Measurements from ENCODE around the gene PLXNA4. TPM values are rescaled to one million over a fixed set of nuclear protein-coding genes. Genes with fewer than 3 reads are reported as not detected.

Gene PLXNA4
- total and polyA plus RNA-seq, 7 experiments from 2014 or later: 0.05 to 31.6 (median 1.1) TPM

DNA sequence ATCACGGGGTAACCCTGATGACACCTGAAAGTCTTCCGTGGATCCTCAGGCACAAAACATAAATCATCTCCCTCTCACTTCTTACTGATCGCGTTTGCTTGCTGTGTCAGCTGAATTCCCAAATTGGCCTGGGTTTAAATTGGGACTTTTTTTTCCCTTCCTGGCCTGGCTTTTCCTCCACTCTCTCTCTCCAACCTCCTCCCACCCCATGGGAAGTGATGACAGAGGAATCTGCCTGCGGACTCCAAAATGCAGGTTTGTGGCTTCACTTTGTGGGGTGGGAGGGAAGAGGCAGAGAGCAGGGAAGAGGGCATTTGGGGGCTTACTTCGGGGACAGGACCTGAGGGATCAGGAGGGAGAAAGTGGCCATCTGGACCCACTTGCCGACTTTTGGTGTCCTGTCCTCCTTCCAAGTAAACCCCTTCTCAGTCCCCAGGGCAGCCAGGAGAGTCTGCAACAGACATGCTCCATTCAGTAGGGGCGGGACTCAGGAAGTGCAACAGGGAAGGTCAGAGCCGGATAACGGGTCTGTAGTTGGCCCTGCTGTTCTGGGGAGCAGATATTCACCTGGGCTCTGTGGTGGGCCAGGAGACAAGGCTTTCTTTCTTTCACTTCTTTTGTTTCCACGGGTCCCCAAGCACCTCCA, 172.7 kb downstream of the PLXNA4 start:
- Mint-ChIP-seq H3K36me3 (peaks cover 0 to 14% (median 5%) of the 10 kb centered on the region in 5 donors), H3K4me1 (peaks cover 0 to 17% (median 0%) of the 10 kb centered on the region in 7 donors), H3K27me3 (peaks cover 0 to 5% (median 0%) of the 10 kb centered on the region in 5 donors), H3K4me3 (no peak overlapping the region), H3K9me3 (peaks cover 0 to 6% (median 2%) of the 10 kb centered on the region in 11 donors), H3K27ac (no peak overlapping the region)
- POLR2A ChIA-PET: no interaction called here
- CTCF ChIA-PET: no interaction called here
- Histone ChIP-seq H3K27me3 (ENCODE audit: control insufficient read depth in 2 of 2, insufficient read depth in 2 of 2, low read length in 2 of 2) (no peaks in the 10 kb centered on the region), H3K27ac (ENCODE audit: low read depth, low read length) (no peak overlapping the region), H3K4me3 (ENCODE audit: low read length) (no peak overlapping the region), H3K4me1 (ENCODE audit: control insufficient read depth in 2 of 2, insufficient read depth in 2 of 2, low read length in 2 of 2) (no peaks in the 10 kb centered on the region), H3K9me3 (ENCODE audit: control insufficient read depth in 2 of 3, low read length in 3 of 3) (no peaks in the 10 kb centered on the region), H3K36me3 (ENCODE audit: control insufficient read depth in 2 of 3, insufficient read depth in 3 of 3, low read length in 3 of 3) (no peaks in the 10 kb centered on the region)
- no peak for DNase-seq
- intact Hi-C loops (cut with micrococcal nuclease): no loop called here
- ATAC-seq: no peak

DNA sequence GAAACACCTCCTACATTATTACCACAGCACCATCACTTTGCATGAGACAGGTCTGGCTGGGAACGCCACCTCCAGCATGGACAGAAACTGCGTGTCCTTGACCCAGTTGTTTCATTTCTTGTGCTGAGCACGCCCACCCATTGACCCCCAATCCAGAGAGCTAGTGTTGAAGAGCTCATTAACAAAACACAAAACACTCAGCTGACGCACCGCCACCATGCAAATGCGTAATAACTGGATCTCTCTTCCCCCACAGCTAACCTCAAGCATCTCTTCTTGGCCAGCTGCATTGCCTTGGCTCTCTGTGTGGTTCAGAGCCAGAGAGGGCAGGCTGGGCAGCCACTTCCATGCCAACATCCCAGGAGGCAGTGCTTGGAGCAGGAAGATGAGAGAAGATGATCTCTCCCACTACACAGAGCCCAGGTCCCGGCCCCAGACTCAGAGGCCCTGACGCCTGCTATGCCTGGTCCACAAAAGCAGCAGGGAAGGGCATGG, 173.5 kb downstream of the PLXNA4 start:
- H3K36me3 Mint-ChIP-seq: peaks cover 0 to 12% (median 5%) of the 10 kb centered on the region in 5 donors

GRCh38 chr7:132402096-132402495, 174.2 kb downstream of the PLXNA4 start:
- H3K4me3 Mint-ChIP-seq: no peak overlapping the region
- peaks cover 0 to 6% (median 2%) of the 10 kb centered on the region in 11 donors for H3K9me3 Mint-ChIP-seq
- ChIA-PET CTCF (interaction anchor here (1.7 to 2.1 kb wide), 2 partner anchors 156 to 185 kb away, joined by 3 to 6 read pairs; no protein-coding TSS in a partner anchor), POLR2A (no interaction called here)
- peaks cover 0 to 17% (median 0%) of the 10 kb centered on the region in 7 donors for H3K4me1 Mint-ChIP-seq
- intact Hi-C loops (cut with micrococcal nuclease): no loop called here
- H3K27me3 ChIP-seq (ENCODE audit: control insufficient read depth in 2 of 2, insufficient read depth in 2 of 2, low read length in 2 of 2): no peaks in the 10 kb centered on the region
- no peak overlapping the region for H3K27ac ChIP-seq (ENCODE audit: low read depth, low read length)
- peaks cover 0 to 12% (median 5%) of the 10 kb centered on the region in 5 donors for H3K36me3 Mint-ChIP-seq
- no peak overlapping the region for H3K27ac Mint-ChIP-seq
- no peak for DNase-seq
- no peak for ATAC-seq
- no peaks in the 10 kb centered on the region for H3K4me1 ChIP-seq (ENCODE audit: control insufficient read depth in 2 of 2, insufficient read depth in 2 of 2, low read length in 2 of 2)
- no peaks in the 10 kb centered on the region for H3K9me3 ChIP-seq (ENCODE audit: control insufficient read depth in 2 of 3, low read length in 3 of 3)
- H3K27me3 Mint-ChIP-seq: peaks cover 0 to 5% (median 0%) of the 10 kb centered on the region in 5 donors
- no peaks in the 10 kb centered on the region for H3K36me3 ChIP-seq (ENCODE audit: control insufficient read depth in 2 of 3, insufficient read depth in 3 of 3, low read length in 3 of 3)
- no peak overlapping the region for H3K4me3 ChIP-seq (ENCODE audit: low read length)

More for the DNA sequence above, 173.5 kb downstream of the PLXNA4 start:
- ATAC-seq (no peak), DNase-seq (no peak)
- no peak overlapping the region for H3K4me3 Mint-ChIP-seq
- peaks cover 0 to 5% (median 0%) of the 10 kb centered on the region in 5 donors for H3K27me3 Mint-ChIP-seq
- peaks cover 0 to 17% (median 0%) of the 10 kb centered on the region in 7 donors for H3K4me1 Mint-ChIP-seq
- no peaks in the 10 kb centered on the region for H3K36me3 ChIP-seq (ENCODE audit: control insufficient read depth in 2 of 3, insufficient read depth in 3 of 3, low read length in 3 of 3)
- no peaks in the 10 kb centered on the region for H3K9me3 ChIP-seq (ENCODE audit: control insufficient read depth in 2 of 3, low read length in 3 of 3)
- intact Hi-C loops (cut with micrococcal nuclease): no loop called here
- H3K9me3 Mint-ChIP-seq: peaks cover 0 to 6% (median 2%) of the 10 kb centered on the region in 11 donors
- no peak overlapping the region for H3K27ac ChIP-seq (ENCODE audit: low read depth, low read length)
- POLR2A ChIA-PET: no interaction called here
- peak overlapping the region in 1 of 9 donors; percentile 59 for H3K27ac Mint-ChIP-seq
- no peaks in the 10 kb centered on the region for H3K4me1 ChIP-seq (ENCODE audit: control insufficient read depth in 2 of 2, insufficient read depth in 2 of 2, low read length in 2 of 2)
- CTCF ChIA-PET: interaction anchor here (1.7 to 2.1 kb wide), 2 partner anchors 155 to 184 kb away, joined by 3 to 6 read pairs; no protein-coding TSS in a partner anchor
- no peak overlapping the region for H3K4me3 ChIP-seq (ENCODE audit: low read length)
- H3K27me3 ChIP-seq (ENCODE audit: control insufficient read depth in 2 of 2, insufficient read depth in 2 of 2, low read length in 2 of 2): no peaks in the 10 kb centered on the region

DNA sequence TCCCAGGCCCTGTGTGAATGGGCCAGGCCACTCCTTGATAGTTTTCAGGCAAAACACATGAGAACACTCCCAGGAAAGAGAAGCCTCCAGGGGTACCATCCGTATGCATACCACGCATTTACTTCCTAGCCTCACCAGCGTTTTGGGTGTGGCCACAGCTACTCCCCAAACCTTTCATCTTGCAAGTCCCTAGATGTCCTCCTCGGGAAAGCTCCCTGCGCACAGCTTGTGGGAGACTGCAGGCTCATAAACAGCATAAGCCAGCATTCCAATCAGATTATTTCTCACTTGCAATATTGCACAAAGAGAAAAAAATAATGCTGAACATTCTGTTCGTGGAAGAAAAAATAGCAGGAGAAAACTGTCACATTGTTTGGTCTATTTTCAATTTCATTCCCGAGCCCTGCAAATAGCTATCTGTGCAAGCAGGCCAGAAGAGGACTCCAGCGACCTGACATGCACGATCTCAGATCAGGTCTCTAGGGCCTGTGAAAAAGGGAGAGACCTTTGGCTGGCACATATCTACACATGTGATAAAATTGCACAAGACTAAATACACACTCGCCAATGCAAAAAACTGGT, 175.6 kb downstream of the PLXNA4 start:
- Mint-ChIP-seq H3K4me3 (no peak overlapping the region), H3K27ac (no peak overlapping the region), H3K36me3 (peaks cover 0 to 15% (median 5%) of the 10 kb centered on the region in 5 donors), H3K9me3 (peaks cover 0 to 6% (median 2%) of the 10 kb centered on the region in 11 donors), H3K4me1 (peaks cover 0 to 20% (median 0%) of the 10 kb centered on the region in 7 donors), H3K27me3 (peaks cover 0 to 8% (median 0%) of the 10 kb centered on the region in 5 donors)
- no peak overlapping the region for H3K27ac ChIP-seq (ENCODE audit: low read depth, low read length)
- no peak overlapping the region for H3K4me3 ChIP-seq (ENCODE audit: low read length)
- H3K36me3 ChIP-seq (ENCODE audit: control insufficient read depth in 2 of 3, insufficient read depth in 3 of 3, low read length in 3 of 3): no peaks in the 10 kb centered on the region
- DNase-seq (no peak), ATAC-seq (no peak)
- H3K9me3 ChIP-seq (ENCODE audit: control insufficient read depth in 2 of 3, low read length in 3 of 3): no peaks in the 10 kb centered on the region
- ChIA-PET CTCF (interaction anchor here (2.2 kb wide), 1 partner anchor 180 kb away, joined by 7 read pairs; no protein-coding TSS in a partner anchor), POLR2A (no interaction called here)
- H3K27me3 ChIP-seq (ENCODE audit: control insufficient read depth in 2 of 2, insufficient read depth in 2 of 2, low read length in 2 of 2): no peaks in the 10 kb centered on the region
- H3K4me1 ChIP-seq (ENCODE audit: control insufficient read depth in 2 of 2, insufficient read depth in 2 of 2, low read length in 2 of 2): no peaks in the 10 kb centered on the region
- intact Hi-C loops (cut with micrococcal nuclease): no loop called here

GRCh38 chr7:132399367-132399766, 176.9 kb downstream of the PLXNA4 start:
- Histone ChIP-seq H3K4me3 (ENCODE audit: low read length) (no peak overlapping the region), H3K27ac (ENCODE audit: low read depth, low read length) (no peak overlapping the region), H3K27me3 (ENCODE audit: control insufficient read depth in 2 of 2, insufficient read depth in 2 of 2, low read length in 2 of 2) (no peaks in the 10 kb centered on the region), H3K9me3 (ENCODE audit: control insufficient read depth in 2 of 3, low read length in 3 of 3) (no peaks in the 10 kb centered on the region), H3K36me3 (ENCODE audit: control insufficient read depth in 2 of 3, insufficient read depth in 3 of 3, low read length in 3 of 3) (no peaks in the 10 kb centered on the region), H3K4me1 (ENCODE audit: control insufficient read depth in 2 of 2, insufficient read depth in 2 of 2, low read length in 2 of 2) (no peaks in the 10 kb centered on the region)
- Mint-ChIP-seq H3K27me3 (peaks cover 0 to 10% (median 0%) of the 10 kb centered on the region in 5 donors), H3K36me3 (peaks cover 0 to 18% (median 5%) of the 10 kb centered on the region in 5 donors), H3K4me3 (no peak overlapping the region), H3K27ac (peak overlapping the region in 1 of 9 donors; percentile 59), H3K9me3 (peaks cover 0 to 6% (median 2%) of the 10 kb centered on the region in 11 donors), H3K4me1 (peaks cover 0 to 33% (median 5%) of the 10 kb centered on the region in 7 donors)
- intact Hi-C loops (cut with micrococcal nuclease): no loop called here
- ATAC-seq: no peak
- no peak for DNase-seq
- ChIA-PET POLR2A (no interaction called here), CTCF (interaction anchor here (1.0 to 2.2 kb wide), 2 partner anchors 181 to 183 kb away, joined by 3 to 7 read pairs; no protein-coding TSS in a partner anchor)

- no peak for DNase-seq
- H3K4me1 ChIP-seq (ENCODE audit: control insufficient read depth in 2 of 2, insufficient read depth in 2 of 2, low read length in 2 of 2): no peaks in the 10 kb centered on the region
- no peaks in the 10 kb centered on the region for H3K27me3 ChIP-seq (ENCODE audit: control insufficient read depth in 2 of 2, insufficient read depth in 2 of 2, low read length in 2 of 2)
- no peaks in the 10 kb centered on the region for H3K36me3 ChIP-seq (ENCODE audit: control insufficient read depth in 2 of 3, insufficient read depth in 3 of 3, low read length in 3 of 3)
- ChIA-PET CTCF (interaction anchor here (0.5 to 1.0 kb wide), 4 partner anchors 80 to 184 kb away, joined by 3 read pairs; no protein-coding TSS in a partner anchor), POLR2A (no interaction called here)
- no peak overlapping the region for H3K27ac ChIP-seq (ENCODE audit: low read depth, low read length)
- intact Hi-C loops (cut with micrococcal nuclease): no loop called here
- Mint-ChIP-seq H3K4me1 (peaks cover 0 to 34% (median 6%) of the 10 kb centered on the region in 7 donors), H3K27me3 (peaks cover 0 to 12% (median 0%) of the 10 kb centered on the region in 5 donors), H3K27ac (no peak overlapping the region), H3K9me3 (peaks cover 0 to 6% (median 2%) of the 10 kb centered on the region in 11 donors), H3K36me3 (peaks cover 0 to 18% (median 5%) of the 10 kb centered on the region in 5 donors), H3K4me3 (no peak overlapping the region)
- H3K4me3 ChIP-seq (ENCODE audit: low read length): no peak overlapping the region
- no peaks in the 10 kb centered on the region for H3K9me3 ChIP-seq (ENCODE audit: control insufficient read depth in 2 of 3, low read length in 3 of 3)
- no peak for ATAC-seq
Observed at GRCh38 chr7:132398253-132398925, 177.9 kb downstream of the PLXNA4 start.

Measured in naive thymus-derived CD4-positive, alpha-beta T cell (primary cell).